GM21529 (cell line): ENCODE results near the gene HENMT1.
"Not testable (repeated sequence)": the region's sequence is repeated elsewhere in the genome, so short reads cannot be mapped to it uniquely, and the experiment has no call there.

Experiments
- ATAC-seq: cut with Tn5 transposase; IDR thresholded peaks from one replicate; pipeline ENCODE4 v1.9.1; 2021; ENCODE audit not compliant: unreplicated experiment

The HENMT1 gene

GRCh38 chr1:108661030-108661609 is at the start of gene HENMT1:
TSS of gene HENMT1 (minus strand) at chr1:108661093. CDS start at chr1:108659884, 1,209 bp downstream.
- ATAC-seq, result peak; percentile 89

DNA sequence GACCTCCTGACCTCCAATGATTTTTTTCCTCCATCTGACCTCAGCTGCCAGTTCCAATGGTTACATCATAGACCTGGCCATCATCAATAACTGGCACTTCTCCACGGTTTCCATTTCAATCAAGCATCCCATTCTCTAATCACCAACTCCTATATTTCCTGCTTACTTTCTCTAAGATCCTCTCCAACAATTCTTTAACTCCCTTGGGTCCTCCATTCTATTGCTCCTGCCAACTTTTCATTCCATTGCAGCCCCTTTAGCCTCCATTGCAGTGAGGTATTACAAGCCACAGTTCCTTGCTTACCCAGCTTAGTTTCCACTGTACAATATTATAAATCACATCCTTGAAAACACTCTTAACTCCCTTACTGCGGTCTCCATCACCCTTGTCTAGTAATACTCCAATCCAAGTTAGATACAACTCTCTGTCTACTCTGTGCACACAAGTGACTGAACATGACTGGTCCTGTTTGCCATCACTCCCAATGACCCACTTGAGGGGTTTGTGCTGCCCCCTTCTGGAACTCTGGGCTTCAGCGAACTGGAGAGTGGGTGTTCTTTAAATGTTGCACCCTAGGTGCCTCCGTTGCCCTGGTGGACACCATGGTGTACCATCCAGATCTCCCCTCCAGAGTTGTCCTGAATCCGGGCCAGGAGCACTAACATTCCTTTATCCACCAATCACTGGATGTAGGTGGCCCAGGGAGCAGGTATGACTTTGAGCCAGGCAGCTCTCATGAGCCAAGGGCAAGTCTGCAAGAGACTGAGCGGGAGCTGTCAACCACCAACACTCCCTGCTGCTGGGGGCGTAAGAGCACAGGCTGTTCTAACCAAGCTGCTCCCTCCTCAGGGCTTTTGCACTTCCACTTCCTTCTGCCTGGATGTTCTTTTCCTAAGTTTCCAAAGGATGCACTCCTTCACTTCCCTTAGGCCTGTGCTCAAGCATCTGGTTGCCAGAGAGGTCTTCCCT is 48.1 kb upstream of the HENMT1 start:
- ATAC-seq, result peak; percentile 48

GRCh38 chr1:108706643-108707042 is 45.8 kb upstream of the HENMT1 start:
- no peak for ATAC-seq

- no peak for ATAC-seq
These were observed 43.6 kb upstream of the HENMT1 start for GRCh38 chr1:108704496-108704895.

GRCh38 chr1:108703939-108704338 is 43.0 kb upstream of the HENMT1 start:
- ATAC-seq, result no peak

DNA sequence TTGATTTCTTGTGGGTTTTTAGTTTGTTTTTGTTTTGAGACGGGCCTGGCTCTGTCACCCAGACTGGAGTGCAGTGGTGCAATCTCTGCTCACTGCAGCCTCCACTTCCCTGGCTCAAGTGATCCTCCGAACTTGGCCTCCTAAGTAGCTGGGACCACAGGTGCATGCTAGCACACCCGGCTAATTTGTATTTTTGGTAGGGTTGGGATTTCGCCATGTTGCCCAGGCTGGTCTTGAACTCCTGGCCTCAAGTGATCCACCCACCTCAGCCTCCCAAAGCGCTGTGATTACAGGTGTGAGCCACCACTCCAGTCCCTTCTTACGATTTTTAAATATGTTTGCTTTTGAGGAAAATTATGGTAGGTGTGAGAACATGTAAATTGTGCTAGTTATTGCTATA is 41.2 kb upstream of the HENMT1 start:
- ATAC-seq, result not testable (repeated sequence)

DNA sequence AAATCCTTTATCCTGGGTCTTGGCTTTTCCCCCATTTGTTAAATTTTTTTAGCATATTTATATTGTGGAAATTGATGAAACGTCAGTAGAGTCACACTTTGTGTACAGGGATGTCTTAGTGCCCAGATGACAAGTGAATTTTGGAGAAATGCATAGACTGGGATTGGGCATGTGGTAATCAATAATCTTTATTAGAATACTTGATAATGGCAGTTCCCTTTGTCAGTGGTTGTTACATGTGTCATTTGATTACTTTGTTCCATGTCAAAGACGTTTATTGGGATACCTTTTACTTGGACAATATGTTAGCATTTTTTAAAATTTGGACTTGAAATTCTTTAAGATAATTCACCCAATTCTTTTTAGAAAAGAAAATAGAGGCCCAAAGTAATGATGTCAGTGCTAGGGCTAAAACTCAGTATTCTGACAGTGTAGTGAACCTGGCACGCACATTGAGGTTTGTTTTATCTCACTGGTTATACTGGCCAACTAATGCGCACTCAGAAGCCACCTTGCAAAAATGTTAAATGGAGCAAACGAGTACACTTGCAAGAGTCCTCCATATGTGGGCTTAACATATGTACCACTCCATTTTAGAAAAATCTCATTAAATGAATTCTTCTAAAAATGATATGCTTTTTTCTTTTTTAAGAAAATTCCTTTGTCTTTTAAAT is 40.4 kb upstream of the HENMT1 start:
- no peak for ATAC-seq

GRCh38 chr1:108699375-108700332 is 38.8 kb upstream of the HENMT1 start:
- ATAC-seq, result no peak

DNA sequence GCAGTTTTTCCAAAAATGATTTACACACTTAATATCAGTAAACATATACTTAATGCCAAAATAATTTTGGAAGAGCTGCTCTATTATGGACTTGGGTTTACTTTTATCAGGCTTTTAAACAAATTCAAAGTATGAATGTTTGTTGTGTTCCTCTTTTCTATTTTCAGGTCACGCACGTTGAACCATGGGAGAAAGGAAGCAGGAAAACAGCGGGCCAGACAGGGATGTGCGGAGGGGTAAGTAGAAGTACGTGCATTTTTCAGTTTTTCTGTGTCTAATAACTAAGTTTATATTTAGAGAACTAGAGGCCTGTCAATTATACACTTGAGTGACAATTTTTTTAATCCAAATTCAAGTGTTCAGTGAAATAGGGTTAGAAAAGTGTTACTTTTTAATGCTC is 34.6 kb upstream of the HENMT1 start:
- no peak for ATAC-seq

- ATAC-seq, result peak; percentile 64
These were observed 32.1 kb upstream of the HENMT1 start for GRCh38 chr1:108692724-108693655.

DNA sequence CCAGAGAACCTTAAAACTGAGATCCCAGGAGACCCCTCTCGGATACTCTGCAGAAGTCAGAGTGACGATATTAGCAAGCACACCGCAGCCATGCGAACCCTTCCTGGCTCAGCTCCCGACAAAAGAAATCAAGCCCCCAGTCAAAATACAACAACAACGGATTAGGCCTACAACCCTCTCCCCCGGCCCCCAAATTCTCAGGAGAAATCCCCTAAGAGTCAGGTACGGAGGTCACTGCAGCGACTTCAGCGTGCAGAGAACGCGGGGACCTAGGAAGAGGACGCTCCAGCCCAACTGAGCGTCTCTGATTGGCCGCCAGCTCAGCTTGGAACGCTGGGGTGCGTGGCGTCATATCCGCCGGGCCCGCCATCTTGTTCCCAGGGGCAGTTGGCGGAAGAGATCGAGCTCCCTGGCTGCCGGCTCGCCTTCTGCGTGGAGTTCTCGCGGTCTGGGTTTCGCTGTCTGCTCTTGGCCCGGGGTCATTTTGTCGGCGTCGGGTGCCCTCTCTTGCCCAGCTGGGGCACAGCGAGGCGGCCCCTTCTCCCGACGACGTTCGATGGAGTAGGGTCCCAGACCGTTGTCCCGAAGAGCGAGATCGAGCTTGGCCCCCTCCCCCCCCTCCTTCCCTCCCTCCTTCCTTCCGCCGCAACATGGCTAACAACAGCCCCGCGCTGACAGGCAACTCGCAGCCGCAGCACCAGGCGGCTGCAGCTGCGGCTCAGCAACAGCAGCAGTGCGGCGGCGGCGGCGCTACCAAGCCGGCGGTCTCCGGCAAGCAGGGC is 31.2 kb upstream of the HENMT1 start, which contains the start of gene PRPF38B:
Gene PRPF38B, plus strand, starts transcription at position 369 of the 782 bp plus-strand sequence. Its CDS starts 282 bp downstream, at position 651.
- ATAC-seq, result peak; percentile 90

GRCh38 chr1:108691128-108691941 is 30.4 kb upstream of the HENMT1 start:
- peak; percentile 3 for ATAC-seq

DNA sequence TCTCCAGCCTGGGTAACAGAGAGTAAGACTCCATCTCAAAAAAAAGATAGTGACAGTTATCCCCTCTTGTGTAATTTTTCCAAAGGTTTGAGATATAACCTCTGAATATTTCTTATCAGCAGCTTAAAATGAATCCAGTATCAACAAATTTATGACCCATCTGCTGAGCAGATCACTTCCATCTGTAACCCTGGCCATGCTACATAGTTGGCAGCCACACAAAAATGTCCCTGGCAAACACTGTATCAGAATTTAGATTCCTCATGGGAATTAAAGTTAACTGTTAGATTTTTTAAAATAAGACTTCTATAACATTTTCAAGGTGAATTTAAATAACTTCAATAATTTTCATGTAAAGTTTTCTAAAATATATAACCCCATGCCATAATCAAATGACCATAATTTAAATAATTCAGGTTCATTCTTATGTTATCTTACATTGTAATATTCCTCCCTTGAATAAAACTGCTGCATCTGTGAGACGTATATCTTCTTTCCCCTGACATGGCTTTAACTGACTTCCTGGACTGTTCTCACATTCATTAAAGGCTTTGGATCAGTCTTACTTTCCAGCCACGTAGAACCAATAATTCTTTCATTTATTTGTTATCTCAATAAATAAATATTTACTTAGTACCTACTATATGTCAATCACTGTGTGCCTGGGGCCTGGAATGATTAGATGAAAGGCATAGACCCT is 25.9 kb upstream of the HENMT1 start:
- ATAC-seq, result no peak

GRCh38 chr1:108685529-108685928 is 24.6 kb upstream of the HENMT1 start:
- no peak for ATAC-seq

- ATAC-seq, result not testable (repeated sequence)
These were observed 20.8 kb upstream of the HENMT1 start for GRCh38 chr1:108681701-108682100.

DNA sequence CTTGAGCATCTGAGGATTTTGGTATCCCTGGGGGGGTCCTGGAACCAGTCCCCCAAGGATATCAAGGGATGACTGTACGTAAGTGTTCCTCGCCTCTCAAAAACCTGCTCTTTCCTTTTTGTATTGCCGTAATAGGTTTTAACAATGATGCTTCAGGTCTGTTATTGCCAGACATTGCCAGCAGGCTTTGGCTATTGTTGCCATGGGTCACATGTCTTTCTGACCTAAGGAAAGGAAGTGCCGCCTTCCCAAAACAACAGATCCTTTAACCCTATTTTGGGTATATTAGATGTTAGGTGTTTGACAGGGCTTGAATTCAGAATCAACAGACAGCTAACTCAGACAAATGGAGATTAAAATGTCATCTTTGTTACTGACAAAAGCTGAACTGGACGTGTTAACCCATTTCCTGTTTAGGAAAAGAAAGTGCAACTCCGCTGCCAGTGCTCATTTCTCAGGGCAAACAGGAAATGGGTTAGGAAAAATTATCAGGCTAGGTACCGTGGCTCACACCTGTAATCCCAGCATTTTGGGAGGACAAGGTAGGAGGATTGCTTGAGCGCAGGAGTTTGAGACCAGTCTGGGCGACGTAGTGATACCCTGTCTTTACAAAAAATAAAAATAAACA is 18.8 kb upstream of the HENMT1 start:
- ATAC-seq, result no peak

GRCh38 chr1:108678706-108679105 is 17.8 kb upstream of the HENMT1 start:
- ATAC-seq, result no peak
